ENCODE data around the gene NAT8L.

Gene NAT8L

DNA sequence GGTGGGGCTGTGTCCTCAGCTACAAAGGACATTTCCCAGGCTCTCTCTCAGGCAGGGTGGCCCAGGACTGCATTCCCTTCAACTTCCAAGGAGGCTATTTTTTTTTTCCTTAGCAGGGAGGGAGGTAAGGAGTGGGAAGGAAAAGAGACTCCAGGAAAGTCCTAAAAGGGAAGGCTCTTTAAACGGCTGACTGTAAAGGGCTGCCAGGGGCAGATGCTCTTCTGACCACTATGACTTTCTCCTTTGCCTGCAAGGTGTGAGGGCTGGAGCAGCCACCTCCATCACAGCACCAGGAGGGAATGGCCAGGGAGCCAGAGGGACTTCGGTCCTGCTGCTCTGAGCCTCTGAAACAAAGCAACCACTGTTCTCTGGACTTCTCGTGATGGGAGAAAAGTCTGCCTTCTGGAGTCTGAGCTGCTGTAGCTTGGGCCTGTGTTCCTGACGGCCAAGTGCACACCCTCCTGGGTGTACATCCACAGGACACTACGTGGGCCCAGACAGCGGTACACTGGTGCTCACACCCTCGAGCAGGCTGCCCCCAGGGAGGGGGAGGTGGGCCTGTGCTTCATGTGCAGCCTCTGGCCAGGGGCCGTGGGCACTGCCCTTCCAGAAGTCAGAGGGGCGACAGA, 17.9 kb downstream of the NAT8L start:
- no peak for DNase-seq

DNA sequence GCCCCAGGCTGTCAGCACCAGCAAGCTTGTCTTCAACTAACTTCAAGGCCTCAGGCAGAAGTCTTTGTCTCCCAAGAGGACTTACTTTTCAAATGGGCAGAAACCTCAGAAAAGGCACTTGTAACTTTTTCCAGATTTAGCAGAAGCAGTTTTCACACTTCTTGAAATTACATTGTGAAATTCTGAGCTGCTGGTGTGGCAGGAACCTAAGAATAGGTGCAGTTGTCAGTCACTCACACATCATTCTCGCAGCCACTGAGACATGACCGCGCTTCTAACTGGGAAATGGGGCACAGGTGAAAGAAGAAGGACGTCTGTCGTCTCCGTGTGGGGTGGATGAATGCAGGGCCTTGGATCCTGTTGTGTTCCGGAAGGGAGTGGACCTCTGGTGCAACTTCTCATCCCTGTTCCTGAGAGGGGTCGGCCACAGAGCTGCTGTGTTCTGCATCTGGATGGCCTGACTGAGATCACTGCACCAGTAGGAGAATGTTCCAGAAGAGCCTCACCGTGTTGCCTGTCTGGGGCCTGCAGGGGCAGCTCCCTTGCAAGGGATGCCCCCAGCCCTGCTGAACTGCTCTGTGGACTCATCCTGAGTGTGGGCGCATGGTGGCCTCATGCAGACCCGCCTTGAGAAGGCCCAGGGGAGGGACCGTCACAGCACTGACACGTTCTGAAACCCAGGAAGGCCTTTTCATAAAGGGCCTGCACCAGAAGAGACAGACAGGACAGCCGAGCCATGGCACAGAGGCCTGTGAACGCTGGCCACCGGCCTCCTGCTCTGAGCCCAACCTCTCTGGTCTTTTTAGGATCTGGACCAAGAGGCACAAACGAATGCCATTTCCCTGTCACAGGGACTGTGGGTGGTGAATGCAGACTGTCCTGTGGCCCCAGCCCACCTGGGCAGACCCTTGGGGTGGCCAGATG, 18.7 kb downstream of the NAT8L start:
- no peak for DNase-seq

DNA sequence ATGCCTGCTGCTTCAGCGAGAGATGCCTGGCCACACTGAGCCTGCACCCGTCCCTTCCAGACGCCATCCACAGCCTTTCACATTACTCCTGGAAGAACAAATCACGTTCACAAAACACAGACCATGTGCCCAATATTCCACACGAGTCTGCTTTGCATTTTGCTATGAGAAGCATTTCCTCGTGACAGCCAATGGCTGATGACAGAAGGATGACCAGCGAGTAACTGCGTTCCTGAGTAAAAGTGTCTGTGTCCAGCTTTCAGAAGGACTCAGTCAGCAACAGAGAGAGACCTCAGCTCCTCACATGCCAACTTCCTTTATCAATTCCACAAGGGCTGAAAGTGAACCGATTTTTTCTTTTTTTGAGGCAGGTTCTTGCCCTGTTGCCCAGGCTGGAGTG, 19.5 kb downstream of the NAT8L start:
- no peak for DNase-seq

- no peak for DNase-seq
These were observed 19.9 kb downstream of the NAT8L start for GRCh38 chr4:2079006-2079405.

- DNase-seq: no peak
These were observed 20.8 kb downstream of the NAT8L start for GRCh38 chr4:2079926-2080325.

- DNase-seq: no peak
These were observed 21.5 kb downstream of the NAT8L start for GRCh38 chr4:2080429-2081300.

GRCh38 chr4:2081540-2081939, 22.4 kb downstream of the NAT8L start:
- DNase-seq: no peak

GRCh38 chr4:2082118-2082517, 23.0 kb downstream of the NAT8L start:
- DNase-seq: no peak

- DNase-seq: no peak
These were observed 23.5 kb downstream of the NAT8L start for GRCh38 chr4:2082627-2083026.

- DNase-seq: no peak
These were observed 24.1 kb downstream of the NAT8L start for GRCh38 chr4:2083116-2083825.

DNA sequence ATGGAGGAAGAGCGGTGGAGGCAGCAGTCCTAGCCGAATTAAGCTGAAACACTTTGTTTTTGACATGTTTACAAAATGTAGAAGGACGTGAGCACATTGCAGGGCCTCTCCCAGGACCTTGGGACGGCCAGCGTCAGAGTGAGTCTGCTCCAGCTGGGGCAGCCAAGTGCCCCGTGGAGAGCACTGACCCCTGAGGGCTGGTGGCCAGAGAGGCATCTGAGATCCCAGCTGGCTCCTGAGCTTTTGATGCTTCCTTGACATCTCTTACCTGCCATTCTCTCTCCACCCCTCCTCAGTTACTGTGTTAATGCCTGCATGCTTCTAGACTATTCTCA, 24.7 kb downstream of the NAT8L start:
- DNase-seq: no peak

DNA sequence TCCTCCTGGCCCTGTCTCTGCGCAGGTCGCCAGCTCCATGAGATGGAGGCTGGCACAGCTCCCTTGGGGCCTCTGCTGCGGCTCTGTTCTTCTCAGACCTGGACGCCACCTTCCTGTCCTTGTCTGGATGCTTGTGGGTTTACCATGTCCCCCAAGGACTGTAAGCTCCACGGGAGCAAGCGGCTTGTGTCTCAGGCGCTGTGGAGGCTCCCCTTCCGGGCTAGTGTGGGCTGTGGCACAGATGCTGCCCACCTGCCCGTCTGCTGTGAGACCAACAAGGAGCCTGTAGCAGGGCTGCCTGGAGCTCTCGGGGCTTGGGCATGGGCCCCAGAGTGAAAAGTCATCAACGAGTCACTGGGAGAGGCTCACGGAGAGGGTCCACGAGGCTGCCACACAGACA, 25.2 kb downstream of the NAT8L start:
- no peak for DNase-seq

DNA sequence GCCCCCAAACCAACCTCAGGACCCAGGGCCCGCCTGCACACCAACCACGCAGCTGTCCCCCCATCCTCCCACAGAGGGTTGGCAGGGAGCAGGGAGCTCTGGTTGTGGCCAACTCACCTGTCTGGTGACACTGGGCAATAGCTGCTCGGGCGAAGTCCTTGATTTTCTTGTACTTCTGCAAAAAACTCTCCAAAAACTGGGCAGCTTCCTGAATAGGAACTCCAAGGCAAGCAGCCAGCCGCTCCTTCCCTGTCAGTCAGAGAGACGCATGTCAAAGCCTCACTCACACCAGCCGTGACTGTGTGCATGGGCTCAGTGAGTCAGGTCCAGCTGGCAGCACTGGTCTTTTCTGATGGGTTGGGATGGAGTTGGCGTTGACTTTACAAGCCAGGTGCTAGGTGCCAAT, 26.4 kb downstream of the NAT8L start:
- DNase-seq: no peak

DNA sequence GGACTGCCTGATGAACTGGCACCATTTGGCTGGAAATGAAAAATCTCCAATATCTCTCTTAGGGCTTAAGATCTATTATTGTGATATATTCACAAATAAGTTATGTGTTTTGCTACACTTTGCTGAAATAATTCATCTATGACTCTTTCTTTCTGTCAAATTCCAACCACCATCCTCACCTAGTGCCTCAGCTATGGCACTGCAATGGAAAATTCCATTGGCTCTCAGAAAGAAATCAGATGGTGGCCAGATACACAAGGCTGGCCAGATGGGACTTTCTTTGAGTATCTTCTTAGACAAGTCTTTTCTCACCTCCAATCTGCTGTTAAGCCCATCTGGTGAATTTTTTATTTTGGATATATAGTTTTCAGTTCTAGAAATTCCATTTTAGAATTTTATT, 28.0 kb downstream of the NAT8L start:
- DNase-seq: no peak

DNA sequence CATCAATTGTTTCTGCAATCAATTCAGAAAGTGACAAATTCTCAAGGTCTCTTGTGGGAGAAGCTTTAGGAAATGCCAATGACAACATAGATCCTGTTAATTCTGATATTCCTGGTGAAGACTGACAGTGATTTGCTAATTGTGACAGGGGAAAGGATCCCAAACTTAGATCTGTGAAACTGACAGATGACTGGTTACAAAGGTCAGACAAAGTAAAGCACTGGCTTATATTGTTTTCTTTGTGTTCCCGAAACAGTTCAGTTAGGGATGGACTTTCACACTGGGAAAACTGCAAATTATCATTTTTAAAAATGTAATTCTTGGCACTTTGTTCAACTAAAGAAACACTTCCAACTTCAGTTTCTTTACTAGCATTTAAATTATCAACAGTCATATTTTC, 30.1 kb downstream of the NAT8L start:
- DNase-seq: no peak

DNA sequence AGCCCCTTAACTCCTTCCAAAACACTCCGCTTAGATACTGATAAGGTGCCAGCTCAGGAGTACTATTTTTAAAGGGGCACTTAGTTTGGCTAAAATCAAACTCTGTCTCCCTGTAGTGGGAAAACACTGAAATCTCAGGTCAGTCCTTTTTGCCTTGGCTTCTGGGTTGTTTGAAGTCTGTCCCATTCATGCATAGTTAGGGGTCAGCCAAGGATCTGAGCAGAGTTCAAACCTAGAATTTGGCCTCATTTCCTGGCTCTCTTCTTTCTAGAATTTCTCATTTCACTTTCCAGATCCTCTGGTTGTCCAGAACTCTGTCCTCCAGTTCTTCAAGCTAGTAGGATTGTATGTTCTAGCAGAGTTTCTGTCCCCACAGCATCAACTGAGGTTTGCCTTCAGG, 31.5 kb downstream of the NAT8L start:
- DNase-seq: no peak

GRCh38 chr4:2091990-2092668, 33.0 kb downstream of the NAT8L start:
- no peak for DNase-seq

- DNase-seq: no peak
These were observed 33.5 kb downstream of the NAT8L start for GRCh38 chr4:2092669-2093053.

DNA sequence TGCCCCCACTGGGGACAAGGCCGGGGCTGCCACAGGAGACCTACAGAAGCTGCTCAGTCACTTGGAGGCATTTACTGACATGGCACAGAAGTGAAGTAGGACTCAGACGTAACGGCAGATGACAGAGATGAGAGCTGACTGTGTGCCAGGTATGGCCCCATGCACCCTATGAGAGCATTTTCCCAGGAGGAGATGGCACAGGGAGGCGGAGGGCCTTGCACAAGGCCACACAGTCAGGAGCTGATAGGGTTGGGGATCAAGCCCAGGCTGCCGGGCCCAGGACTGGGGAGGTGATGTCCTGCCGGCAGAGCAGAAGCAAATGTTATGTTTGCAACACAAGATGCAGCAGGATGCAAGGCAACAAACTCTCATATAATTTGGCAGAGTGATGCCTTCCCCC, 34.1 kb downstream of the NAT8L start:
- no peak for DNase-seq

GRCh38 chr4:2094545-2094944, 35.4 kb downstream of the NAT8L start:
- DNase-seq: no peak

- DNase-seq: no peak
These were observed 36.3 kb downstream of the NAT8L start for GRCh38 chr4:2095236-2096072.
